ENCODE results near the gene FBXO15.

The FBXO15 gene

DNA sequence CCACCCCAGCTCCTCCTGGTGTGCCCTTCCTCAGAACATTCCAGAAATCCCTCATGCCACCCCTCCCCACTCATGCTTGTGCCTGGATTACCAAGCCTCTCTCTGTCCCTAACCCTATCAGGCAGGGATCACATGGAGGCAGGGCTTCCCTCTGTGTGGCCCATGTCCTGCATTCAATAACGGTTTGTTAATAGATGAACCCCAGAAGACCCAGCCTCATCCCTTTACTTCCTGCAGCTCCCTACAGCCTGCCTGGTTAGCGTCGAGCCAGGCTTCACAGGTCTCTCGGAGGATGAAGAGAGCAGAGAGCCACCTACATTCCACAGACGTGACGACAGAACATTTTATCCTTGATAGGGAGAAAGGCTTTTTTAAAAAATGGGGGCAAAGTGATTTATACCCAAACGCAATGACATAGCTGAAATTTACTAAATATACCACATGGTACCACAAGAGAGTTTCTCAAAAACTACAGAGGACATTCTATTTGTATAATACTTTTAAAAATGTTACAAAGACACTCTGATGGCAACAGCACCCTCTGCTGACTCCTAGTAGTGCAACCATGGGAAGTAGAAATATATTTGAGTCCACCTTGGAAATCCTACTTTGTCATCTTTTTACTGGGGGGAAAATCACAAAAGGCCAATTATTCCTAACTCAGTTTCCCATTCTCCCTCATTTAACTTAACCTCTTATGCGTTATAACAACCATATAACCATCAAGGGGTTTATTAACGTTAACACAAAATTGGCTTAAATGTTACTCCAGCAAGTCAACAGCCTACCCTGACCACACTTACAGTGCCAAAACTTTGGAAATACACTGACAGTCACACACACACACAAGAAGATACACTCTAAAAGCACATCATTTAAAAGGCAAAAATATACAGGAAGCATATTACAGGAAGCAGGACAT lies 30.7 kb downstream of the FBXO15 start:
- Histone ChIP-seq H3K9me3 (ENCODE audit: insufficient read depth, low read depth, low read length) (peaks cover 6% of the 10 kb centered on the region; the same call in 1 of the 2 replicates), H3K9ac (ENCODE audit: low read depth, low read length, poor library complexity, severe bottlenecking) (no peak overlapping the region), H3K9me2 (replicated peaks; ENCODE audit: low read depth, low read length) (no peaks in the 10 kb centered on the region), H3K4me2 (ENCODE audit: low read depth, low read length, poor library complexity, severe bottlenecking) (no peak overlapping the region), H2AFZ (ENCODE audit: low read length) (no peak overlapping the region), H4K20me1 (ENCODE audit: insufficient read depth, low read length, poor library complexity, severe bottlenecking) (no peaks in the 10 kb centered on the region), H3K36me3 (ENCODE audit: insufficient read depth, low read length) (no peaks in the 10 kb centered on the region), H3K27me3 (ENCODE audit: insufficient read depth, low read length, poor library complexity, severe bottlenecking) (no peaks in the 10 kb centered on the region), H3K4me3 (ENCODE audit: low read length, poor library complexity, severe bottlenecking) (no peak overlapping the region), H3K79me2 (ENCODE audit: insufficient read depth, low read length) (no peaks in the 10 kb centered on the region), H3K4me1 (ENCODE audit: insufficient read depth, low read length, poor library complexity, severe bottlenecking) (no peaks in the 10 kb centered on the region), H3F3A (ENCODE audit: low read depth) (no peaks in the 10 kb centered on the region)
- TF ChIP-seq, protein P1, sequence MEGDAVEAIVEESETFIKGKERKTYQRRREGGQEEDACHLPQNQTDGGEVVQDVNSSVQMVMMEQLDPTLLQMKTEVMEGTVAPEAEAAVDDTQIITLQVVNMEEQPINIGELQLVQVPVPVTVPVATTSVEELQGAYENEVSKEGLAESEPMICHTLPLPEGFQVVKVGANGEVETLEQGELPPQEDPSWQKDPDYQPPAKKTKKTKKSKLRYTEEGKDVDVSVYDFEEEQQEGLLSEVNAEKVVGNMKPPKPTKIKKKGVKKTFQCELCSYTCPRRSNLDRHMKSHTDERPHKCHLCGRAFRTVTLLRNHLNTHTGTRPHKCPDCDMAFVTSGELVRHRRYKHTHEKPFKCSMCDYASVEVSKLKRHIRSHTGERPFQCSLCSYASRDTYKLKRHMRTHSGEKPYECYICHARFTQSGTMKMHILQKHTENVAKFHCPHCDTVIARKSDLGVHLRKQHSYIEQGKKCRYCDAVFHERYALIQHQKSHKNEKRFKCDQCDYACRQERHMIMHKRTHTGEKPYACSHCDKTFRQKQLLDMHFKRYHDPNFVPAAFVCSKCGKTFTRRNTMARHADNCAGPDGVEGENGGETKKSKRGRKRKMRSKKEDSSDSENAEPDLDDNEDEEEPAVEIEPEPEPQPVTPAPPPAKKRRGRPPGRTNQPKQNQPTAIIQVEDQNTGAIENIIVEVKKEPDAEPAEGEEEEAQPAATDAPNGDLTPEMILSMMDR (conservative IDR thresholded peaks at IDR 0.05; ENCODE audit: low read length), result peak; percentile 83
- TF ChIP-seq EZH2phosphoT487 (IDR thresholded peaks at IDR 0.05; ENCODE audit: borderline replicate concordance), result no peak

- H3K27me3 ChIP-seq (ENCODE audit: insufficient read depth, low read length, poor library complexity, severe bottlenecking), result no peaks in the 10 kb centered on the region
- H3F3A ChIP-seq (ENCODE audit: low read depth), result no peaks in the 10 kb centered on the region
- peak overlapping the region; percentile 44; the same call in 1 of the 2 replicates for H2AFZ ChIP-seq (ENCODE audit: low read length)
- peaks cover 6% of the 10 kb centered on the region; the same call in 1 of the 2 replicates for H3K9me3 ChIP-seq (ENCODE audit: insufficient read depth, low read depth, low read length)
- TF ChIP-seq, protein P1 (conservative IDR thresholded peaks at IDR 0.05; ENCODE audit: low read length), result no peak
- no peak for TF ChIP-seq EZH2phosphoT487 (IDR thresholded peaks at IDR 0.05; ENCODE audit: borderline replicate concordance)
- H3K4me1 ChIP-seq (ENCODE audit: insufficient read depth, low read length, poor library complexity, severe bottlenecking), result no peaks in the 10 kb centered on the region
- no peaks in the 10 kb centered on the region for H3K79me2 ChIP-seq (ENCODE audit: insufficient read depth, low read length)
- no peak overlapping the region for H3K4me3 ChIP-seq (ENCODE audit: low read length, poor library complexity, severe bottlenecking)
- H3K36me3 ChIP-seq (ENCODE audit: insufficient read depth, low read length), result no peaks in the 10 kb centered on the region
- H4K20me1 ChIP-seq (ENCODE audit: insufficient read depth, low read length, poor library complexity, severe bottlenecking), result no peaks in the 10 kb centered on the region
- H3K9me2 ChIP-seq (replicated peaks; ENCODE audit: low read depth, low read length), result no peaks in the 10 kb centered on the region
- H3K4me2 ChIP-seq (ENCODE audit: low read depth, low read length, poor library complexity, severe bottlenecking), result no peak overlapping the region
- H3K9ac ChIP-seq (ENCODE audit: low read depth, low read length, poor library complexity, severe bottlenecking), result no peak overlapping the region
Measured at GRCh38 chr18:74115046-74115445, 32.6 kb downstream of the FBXO15 start.

DNA sequence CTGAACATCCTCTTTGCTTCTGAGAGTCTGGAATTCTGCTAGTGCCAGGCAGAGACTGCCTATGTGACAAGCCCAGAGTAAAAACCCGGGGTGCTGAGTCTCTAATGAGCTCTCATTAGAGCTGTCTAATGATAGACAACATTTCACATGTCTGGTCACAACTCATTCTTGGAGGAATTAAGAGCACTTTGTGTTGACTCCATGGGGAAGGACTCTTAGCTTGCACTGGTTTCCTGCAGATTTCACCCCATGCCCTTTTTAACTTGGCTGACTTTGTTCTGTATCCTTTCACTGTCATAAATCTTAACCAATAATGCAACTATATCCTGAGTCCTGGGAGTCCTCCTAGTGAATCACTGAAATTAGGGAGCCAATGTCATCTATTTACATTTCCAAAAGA lies 33.5 kb downstream of the FBXO15 start:
- Histone ChIP-seq H2AFZ (ENCODE audit: low read length) (0 out of 2 replicates have a peak overlapping the region, but pooled peaks have one; percentile 16), H3K4me1 (ENCODE audit: insufficient read depth, low read length, poor library complexity, severe bottlenecking) (no peaks in the 10 kb centered on the region), H3K36me3 (ENCODE audit: insufficient read depth, low read length) (no peaks in the 10 kb centered on the region), H3K4me2 (ENCODE audit: low read depth, low read length, poor library complexity, severe bottlenecking) (no peak overlapping the region), H3K9ac (ENCODE audit: low read depth, low read length, poor library complexity, severe bottlenecking) (no peak overlapping the region), H3F3A (ENCODE audit: low read depth) (no peaks in the 10 kb centered on the region), H3K9me2 (replicated peaks; ENCODE audit: low read depth, low read length) (no peaks in the 10 kb centered on the region), H3K9me3 (ENCODE audit: insufficient read depth, low read depth, low read length) (peaks cover 6% of the 10 kb centered on the region; the same call in 1 of the 2 replicates), H3K4me3 (ENCODE audit: low read length, poor library complexity, severe bottlenecking) (no peak overlapping the region), H3K79me2 (ENCODE audit: insufficient read depth, low read length) (no peaks in the 10 kb centered on the region), H3K27me3 (ENCODE audit: insufficient read depth, low read length, poor library complexity, severe bottlenecking) (no peaks in the 10 kb centered on the region), H4K20me1 (ENCODE audit: insufficient read depth, low read length, poor library complexity, severe bottlenecking) (no peaks in the 10 kb centered on the region)
- TF ChIP-seq, protein P1 (conservative IDR thresholded peaks at IDR 0.05; ENCODE audit: low read length), result no peak
- TF ChIP-seq EZH2phosphoT487 (IDR thresholded peaks at IDR 0.05; ENCODE audit: borderline replicate concordance), result no peak

Measured in Loucy (cell line).